D341Med (cell line): ENCODE results near the gene LRBA.

Experiments
- DNase-seq: peaks from one replicate; pipeline ENCODE4 v3.0.0; 2012; ENCODE audit warnings: low spot score

The LRBA gene

GRCh38 chr4:150242820-150243458, 772.1 kb downstream of the LRBA start:
- peak; percentile 75 for DNase-seq

GRCh38 chr4:150240011-150240410, 775.1 kb downstream of the LRBA start:
- DNase-seq: no peak

- DNase-seq: no peak
Measured at GRCh38 chr4:150238591-150238990, 776.5 kb downstream of the LRBA start.

GRCh38 chr4:150237110-150237872, 777.8 kb downstream of the LRBA start:
- DNase-seq: no peak

GRCh38 chr4:150236626-150237025, 778.5 kb downstream of the LRBA start:
- DNase-seq: no peak

- no peak for DNase-seq
Measured at GRCh38 chr4:150235808-150236271, 779.2 kb downstream of the LRBA start.

- DNase-seq: no peak
Measured at GRCh38 chr4:150235317-150235716, 779.8 kb downstream of the LRBA start.

- no peak for DNase-seq
Measured at GRCh38 chr4:150234246-150234645, 780.8 kb downstream of the LRBA start.

GRCh38 chr4:150232029-150232428, 783.1 kb downstream of the LRBA start:
- no peak for DNase-seq

GRCh38 chr4:150231107-150231770, 783.8 kb downstream of the LRBA start:
- DNase-seq: no peak

- DNase-seq: no peak
Measured at GRCh38 chr4:150230561-150230960, 784.5 kb downstream of the LRBA start.

GRCh38 chr4:150229520-150229919, 785.6 kb downstream of the LRBA start:
- DNase-seq: no peak

GRCh38 chr4:150224896-150225591, 790.0 kb downstream of the LRBA start:
- no peak for DNase-seq

GRCh38 chr4:150219841-150220240, 795.2 kb downstream of the LRBA start:
- no peak for DNase-seq

- DNase-seq: no peak
Measured at GRCh38 chr4:150218447-150218846, 796.6 kb downstream of the LRBA start.

- DNase-seq: no peak
Measured at GRCh38 chr4:150217808-150218207, 797.3 kb downstream of the LRBA start.

- no peak for DNase-seq
Measured at GRCh38 chr4:150217192-150217591, 797.9 kb downstream of the LRBA start.

- DNase-seq: no peak
Measured at GRCh38 chr4:150216726-150217125, 798.4 kb downstream of the LRBA start.

- DNase-seq: no peak
Measured at GRCh38 chr4:150215601-150216000, 799.5 kb downstream of the LRBA start.
